HG03442 (cell line): ENCODE results near the gene AKR1B1.
A peak's percentile ranks its signal among the peaks of the same experiment; 100 is the strongest.

Experiments
- ATAC-seq: cut with Tn5 transposase; IDR thresholded peaks from one replicate; pipeline ENCODE4 v1.9.1; 2021; ENCODE audit warnings: mild to moderate bottlenecking, moderate library complexity; ENCODE audit not compliant: unreplicated experiment

The AKR1B1 gene

DNA sequence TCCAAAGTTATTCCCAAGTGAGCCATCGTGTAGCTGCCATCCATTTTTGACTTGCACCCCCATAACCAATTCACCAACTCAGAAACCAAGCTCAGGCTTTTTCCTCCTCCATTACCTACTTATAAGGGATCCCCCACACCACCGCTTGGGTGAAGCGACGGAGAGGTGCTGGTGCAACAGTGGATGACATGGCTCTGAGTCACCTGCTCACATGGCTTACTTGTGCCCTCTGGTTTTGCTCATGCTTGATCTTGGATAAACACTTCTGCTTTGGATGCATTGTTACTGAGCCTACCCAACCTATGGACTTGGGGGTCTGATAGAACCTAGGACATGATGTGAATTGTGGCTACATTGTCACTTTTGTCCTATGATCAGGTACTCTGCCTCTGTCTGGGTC, 12.0 kb upstream of the AKR1B1 start:
- ATAC-seq: no peak

DNA sequence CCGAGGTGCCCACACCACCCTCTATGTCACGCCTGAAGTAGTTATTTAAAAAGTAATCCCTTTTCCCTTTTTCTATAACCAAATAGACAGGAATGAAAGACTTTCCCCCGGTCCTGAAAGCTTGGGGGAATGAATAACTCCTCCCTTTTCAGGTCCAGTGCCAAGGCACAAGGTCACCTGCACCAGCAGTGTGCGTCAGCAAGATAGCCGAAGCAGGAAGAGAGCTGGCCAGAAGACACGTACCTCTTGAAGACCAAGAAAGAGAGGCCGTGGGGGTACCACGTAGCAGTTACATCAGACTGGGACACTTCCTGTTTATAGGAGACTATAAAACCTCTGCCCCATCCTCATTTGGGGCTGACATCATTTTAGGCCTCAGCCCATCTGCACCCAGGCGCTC, 10.7 kb upstream of the AKR1B1 start:
- no peak for ATAC-seq

DNA sequence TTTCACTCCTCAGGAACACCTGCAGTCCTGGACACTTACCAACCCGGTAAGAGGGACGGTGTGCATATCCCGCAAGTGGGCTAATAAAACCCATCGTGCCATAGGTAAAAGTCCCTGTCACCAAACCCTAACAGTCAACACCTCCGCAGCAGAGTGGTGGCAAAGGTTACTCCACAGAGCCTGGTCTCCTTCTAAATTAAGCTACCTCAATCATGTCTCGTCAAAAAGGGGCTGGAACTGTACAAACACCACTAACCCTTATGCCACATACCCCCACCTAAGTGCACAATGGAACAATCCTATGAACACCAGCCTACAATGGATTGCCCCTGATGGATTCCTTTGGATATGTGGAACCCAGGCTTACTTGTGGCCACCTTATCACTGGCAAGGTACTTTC, 9.6 kb upstream of the AKR1B1 start:
- no peak for ATAC-seq

DNA sequence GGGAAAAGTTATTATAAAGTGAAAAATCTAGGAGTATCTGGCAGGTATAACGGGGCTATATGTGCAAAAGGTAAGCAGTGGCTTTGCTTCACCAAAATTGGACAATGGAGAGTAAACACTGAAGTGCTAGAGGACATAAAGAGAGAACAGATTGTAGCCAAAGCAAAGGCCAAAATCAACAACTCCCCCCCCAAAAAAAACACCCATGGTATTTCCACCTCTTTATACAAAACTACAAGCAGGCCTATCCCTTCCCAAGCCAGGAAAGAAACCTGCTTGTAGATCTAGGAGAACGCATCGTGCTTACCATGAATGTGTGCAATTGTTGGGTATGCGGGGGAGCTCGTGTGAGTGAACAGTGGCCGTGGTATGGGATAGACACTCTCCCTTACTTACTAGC, 9.2 kb upstream of the AKR1B1 start:
- no peak for ATAC-seq

DNA sequence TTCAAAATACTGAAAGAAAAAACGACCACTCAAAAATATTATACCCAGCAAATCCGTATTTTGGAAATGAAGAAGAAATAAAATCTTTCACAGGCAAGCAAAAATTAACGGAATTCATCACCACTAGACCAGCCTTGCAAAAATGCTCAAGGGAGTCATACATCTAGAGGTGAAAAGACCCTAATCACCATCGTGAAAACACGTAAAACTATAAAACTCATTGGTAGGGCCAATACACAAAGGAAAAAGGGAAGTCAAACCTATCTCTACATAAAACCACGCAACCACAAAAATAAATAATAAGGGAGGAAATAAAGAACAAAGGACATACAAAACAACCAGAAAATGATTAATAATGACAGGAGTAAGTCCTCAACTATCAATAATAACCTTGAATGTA, 6.6 kb upstream of the AKR1B1 start:
- no peak for ATAC-seq

DNA sequence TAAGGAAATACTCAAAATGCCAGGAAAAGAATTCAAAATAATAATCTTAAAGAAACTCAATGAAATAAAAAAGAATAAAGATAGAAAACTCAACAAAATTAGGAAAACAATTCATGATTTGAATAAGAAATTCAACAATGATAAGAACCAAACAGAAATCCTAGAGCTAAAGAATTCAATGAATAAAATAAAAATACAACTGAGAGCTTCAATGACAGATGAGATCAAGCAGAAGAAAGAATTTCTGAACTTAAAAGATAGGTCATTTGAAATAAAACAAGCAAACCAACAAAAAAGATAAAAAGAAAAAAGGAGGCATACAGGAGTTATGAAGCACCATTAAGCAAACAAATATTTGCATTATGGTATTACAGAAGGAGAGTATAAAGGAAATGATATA, 5.6 kb upstream of the AKR1B1 start:
- ATAC-seq: no peak

DNA sequence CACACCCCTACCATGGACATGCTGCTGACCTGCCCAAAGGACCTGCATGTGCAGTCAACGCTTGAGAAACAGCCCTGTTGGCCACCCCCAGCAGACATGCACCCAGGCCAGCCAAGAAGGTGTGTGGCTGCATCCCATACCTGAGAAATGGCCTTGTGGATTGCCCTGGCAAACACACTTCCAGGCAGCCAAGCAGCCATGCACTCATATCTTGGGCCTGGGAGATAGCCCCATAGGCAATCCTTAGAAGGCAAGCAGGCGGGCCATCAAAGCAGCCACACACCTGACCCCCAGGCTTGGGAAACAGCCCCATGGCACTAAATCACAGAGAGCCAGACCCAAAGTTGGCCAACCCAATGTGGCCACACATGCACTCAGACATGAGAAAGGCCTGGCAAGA, 4.9 kb upstream of the AKR1B1 start:
- ATAC-seq: no peak

DNA sequence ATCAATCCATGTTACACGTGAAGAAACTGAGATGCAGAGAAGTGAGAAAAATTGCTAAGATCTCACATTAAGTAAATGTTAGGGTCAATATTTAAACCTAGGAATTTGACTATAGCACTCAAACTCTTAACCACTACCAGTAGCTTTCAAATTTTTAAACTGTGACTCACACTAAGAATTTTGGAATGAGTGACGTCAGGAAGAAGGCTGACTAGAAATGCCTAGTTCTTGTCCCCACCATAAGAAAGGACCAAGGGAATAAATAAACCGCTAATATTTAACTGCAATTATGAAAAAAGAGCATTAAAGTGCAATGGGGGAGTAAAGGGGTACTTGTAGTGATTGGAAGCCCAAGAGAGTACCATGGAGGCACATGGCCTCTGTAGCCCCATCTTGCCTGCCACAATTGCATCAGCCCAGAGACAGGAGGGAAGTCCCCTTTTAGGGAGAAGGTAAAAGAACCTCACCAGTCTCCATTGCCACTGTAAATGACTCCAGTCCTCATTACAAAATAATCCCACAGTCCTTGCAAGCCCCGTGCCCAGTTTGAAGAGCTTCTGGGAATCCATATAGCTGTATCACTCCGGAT, 3.5 kb upstream of the AKR1B1 start:
- ATAC-seq: no peak

DNA sequence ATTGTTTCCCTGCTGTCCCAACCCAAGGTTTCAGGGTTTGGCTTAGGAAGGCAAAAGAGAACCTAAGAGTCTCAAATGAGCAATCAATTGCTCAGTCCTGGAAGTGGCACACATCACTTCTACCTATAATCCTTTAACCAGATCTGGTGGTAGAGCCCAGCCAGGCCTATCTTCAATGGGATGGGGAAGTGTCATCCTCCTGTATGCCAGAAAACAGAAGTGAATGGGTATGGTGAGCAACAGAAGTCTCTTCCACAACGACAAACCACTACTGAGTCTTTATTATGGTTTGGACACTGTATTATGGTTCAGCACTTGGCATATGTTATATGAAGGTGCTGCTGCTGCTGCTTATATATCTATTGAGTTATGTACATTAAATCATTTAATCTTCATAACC, 3.0 kb upstream of the AKR1B1 start:
- ATAC-seq: no peak

DNA sequence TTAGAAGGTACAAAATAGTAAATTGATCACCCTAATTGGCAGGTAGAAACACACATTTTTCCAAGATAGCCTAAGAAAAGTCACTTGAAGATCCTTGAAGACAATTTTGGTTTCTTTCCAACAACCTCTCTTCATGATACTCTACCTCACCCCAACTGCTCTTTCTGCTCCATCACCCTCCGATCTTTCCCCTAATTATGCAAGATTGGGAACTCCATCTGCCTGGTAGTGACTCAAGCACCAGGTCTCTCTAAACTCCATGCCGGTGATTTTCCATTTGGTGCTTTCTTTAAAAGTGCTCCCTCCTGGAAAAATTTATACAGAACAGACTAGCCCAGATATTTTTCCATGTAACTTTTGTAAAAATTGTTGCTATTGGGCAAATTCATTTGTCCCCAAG, 1.1 kb upstream of the AKR1B1 start:
- no peak for ATAC-seq

DNA sequence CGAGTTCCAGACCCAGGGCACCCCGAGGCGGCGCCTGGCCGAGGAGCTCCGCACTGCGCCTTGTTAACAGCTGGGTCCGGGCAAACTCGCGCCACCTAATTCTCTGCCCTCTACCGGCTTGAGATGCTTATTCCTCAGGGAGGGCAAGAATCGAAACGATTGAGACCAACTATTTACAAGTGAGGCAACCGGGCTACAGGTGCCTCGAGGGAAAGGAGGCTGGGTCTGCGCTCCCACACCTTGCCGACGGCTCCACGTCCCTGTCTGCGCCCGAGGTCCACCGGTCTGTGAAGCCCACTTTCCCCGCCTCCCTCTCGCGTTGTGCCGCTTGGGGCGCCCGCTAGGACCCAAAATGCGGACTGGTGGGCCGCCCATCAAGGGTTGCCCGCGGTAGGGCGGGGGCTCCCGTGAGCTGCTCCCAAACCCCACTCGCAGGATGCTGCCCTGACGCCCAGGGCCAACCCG, 527 bp downstream of the AKR1B1 start:
- ATAC-seq: peak; percentile 39

DNA sequence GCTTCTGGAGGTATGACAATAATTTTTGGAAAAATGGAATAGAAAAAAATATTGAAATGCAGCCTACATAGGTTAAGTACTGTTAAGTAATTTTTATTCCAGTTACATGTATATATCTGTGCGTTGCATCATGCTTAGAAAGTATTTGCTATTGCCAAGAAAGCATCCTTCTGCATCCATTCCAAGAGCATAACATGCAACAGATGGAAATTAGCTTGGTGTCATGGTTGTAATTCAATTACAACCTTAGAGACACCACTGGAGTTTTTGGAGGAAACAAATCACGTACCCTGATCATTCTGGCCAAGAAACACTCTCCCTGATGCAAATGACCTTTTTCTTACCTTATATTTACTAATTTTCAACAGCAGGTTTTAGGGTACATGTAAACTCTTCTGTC, 1.7 kb downstream of the AKR1B1 start:
- no peak for ATAC-seq

DNA sequence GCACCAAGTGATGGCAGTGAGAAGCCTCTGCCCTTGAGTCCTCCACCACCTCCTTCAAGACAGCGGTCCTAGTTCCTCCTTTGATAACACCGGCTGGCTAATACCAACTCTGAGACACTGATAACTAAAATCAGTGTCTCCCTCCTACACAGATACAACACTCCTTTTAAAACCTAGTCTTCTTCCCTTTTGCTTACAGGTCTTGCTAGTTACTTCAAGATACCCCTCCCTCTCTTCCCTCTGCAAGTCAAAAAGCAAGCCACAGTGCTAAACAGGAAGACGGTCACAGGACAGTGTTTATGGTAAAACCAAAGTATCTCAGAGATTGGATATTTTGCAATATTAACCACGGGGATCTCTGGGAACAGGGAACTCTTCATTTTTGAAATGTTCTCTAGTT, 4.6 kb downstream of the AKR1B1 start:
- ATAC-seq: no peak

DNA sequence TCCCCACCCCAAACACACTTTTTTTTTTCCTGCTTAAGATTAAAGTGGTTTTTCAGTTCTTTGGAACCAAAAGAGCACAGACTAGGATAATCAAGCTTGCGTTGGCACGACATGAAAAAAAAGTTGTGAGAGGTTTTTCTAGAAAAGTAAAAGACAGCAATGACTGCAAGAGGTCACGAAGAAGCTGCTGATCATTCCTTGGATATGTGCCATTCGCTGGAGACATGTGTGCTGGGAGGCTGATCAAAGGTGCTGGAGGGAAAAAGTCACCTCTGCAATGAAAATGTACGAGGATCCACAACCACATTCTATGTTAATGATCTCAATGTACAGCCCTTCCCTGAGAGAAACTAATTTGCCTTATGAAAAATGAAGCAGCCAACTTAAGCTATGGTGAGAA, 5.4 kb downstream of the AKR1B1 start:
- ATAC-seq: no peak

DNA sequence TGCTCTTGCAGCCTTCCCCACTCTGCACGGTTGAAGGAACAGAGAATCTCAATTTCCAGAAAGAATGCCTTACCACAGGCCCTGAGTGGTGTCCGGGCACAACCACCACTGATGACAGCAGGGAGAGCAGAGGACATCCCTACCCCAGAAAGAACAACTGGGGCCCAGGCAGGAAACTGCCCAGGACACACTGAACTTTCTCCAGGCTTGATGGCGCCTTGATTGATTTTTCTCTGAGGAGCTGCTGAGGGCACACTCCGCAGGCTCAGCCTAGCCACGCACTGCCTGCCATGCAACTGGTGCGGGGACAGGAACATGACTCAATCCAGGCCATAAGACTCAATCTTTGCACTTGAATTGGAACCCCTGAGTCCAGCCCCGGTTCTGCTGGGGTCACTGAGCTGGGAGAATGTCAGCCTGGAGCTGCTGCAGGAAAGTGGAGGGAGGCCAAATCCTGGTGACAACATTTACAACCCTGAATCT, 5.9 kb downstream of the AKR1B1 start:
- ATAC-seq: no peak

DNA sequence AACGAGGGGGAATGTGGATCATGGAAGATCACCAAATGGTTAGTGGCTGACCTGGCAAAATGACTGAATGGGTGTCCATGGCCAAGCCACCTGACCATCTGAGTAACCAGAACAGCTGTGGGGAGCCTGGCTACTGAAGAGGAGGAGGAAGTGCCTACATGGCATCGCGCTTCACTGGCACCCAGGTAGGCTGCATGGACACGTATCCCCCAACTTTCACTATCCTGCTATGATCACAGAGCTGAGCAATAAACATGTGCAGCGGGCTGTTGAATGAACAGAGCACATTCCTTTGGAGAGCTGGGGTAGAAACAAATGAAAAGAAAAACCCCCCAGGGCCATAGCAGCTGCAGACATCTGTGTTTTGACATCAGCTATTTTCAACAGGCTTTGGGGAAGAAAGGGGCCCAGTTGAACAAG, 6.5 kb downstream of the AKR1B1 start:
- ATAC-seq: no peak

DNA sequence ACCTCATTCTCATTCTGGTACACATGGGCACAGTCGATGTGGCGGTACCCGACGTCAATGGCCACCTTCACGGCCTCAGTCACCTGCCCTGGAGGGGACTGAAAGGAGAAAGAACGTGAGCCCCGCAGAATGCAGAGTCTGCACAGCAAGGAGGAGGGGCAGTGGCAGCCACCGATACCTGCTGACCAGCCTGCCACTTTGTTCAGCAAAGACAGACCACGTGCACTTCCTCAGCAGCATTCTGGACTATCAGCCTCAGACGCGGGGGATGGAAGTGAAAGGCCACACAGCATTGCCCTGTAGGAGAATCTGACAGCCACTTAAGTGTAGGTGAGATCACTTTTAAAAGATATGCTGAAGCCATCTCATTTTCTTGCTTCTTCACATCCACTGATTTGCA, 7.2 kb downstream of the AKR1B1 start:
- ATAC-seq: no peak

DNA sequence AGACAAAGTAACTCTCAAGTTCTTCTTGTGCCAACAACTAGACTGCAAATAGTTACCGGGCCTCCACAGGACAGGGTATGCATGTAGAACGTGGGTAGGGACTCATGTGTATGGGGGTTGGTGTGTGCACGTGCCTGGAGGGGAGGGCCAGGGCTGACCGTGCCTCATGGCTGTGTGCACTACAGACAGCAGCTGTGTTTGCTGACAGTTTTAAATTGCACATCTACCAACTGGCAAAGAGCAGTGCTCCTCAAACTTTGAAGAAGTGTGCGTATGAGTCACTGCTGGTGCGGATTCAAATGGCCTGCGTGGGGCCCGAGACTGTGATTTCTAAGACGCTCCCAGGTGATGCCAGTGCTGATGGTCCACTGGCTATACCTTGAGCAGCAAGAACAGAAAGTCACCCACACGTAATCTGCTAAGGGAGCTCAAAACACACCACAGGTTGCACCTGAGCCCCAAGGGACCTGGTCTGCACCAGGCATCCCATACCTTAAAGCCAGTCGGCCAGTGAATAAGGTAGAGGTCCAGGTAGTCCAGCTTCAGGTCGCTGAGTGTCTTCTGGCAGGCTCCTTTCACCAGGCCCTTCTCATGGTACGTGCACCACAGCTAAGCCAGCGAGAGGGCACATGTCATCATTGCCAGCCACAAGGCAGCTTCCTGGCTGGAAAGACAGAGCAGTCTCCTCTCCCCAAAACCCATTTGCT, 8.5 kb downstream of the AKR1B1 start:
- ATAC-seq: no peak

DNA sequence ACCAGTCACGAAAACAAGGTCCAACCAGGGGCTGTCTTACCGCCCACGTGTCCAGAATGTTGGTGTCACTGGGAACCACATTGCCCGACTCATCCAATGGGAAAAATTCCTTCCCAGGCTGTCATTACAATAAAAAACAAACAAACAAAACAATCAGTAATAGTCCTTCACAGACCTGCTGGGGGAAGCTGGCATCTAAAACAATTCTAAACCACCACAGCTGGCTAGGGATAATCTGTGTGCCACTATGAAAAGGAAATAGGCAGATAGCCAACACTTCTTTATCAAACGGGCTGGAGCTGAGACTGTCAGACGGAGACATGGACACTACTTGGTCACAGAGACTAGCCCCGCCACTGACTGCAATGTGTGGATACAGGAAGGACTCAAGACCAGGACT, 9.2 kb downstream of the AKR1B1 start:
- ATAC-seq: no peak

DNA sequence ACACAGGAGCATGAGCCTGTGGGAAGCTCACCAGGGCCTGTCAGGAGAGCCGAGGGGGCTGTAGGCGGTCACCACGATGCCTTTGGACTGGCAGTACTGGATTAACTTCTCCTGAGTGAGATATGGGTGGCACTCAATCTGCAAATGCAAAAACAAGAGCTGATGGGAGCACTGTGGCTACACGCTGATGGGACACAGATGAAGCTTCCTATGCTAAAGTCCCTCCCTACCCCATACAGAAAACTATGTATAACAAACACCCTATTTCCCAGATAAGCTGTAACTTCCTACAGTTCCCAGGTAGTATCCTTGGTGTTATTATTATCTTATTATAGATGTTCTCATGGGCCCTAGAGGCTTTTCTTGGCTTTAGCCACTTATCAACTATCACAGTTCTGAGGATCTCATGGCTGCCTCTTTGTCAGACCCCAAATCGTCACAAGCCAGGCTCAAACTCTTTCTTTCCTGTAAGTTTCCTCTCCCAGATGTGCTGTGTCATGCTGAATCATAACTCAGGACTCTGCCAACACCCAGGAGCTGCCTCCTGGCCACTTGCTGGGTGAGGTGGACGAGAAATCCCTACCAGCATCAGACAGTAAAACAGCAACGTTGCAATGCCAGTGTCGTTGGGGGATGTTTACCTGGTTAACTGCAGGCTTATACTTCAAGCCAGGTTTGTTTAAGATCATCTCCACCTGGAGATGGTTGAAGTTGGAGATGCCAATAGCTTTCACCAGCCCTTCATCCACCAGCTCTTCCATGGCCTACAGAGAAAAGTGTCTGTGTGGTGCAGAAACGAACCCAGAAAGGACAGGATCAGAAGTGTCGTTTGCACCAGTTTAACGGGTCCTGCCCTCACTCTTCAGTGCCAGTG, 10.3 kb downstream of the AKR1B1 start:
- no peak for ATAC-seq

DNA sequence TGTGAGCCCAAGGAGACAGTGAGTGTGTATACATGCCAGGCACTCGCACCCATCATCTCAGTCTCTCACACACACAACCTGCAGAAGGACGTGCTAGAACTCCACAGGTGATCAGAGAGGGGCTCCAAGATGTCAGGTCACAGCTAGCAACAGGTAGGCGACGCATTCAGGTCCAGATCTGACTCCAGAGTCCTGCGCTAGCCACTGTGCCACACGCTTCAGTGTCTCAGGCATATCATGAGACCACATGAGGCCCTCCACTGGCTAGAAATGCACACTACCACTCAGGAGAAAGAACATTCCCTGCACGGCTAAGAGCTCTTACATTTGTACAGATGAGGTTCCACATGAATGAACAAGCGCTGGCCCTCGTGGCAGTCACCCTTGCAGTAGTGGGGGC, 11.5 kb downstream of the AKR1B1 start:
- no peak for ATAC-seq

DNA sequence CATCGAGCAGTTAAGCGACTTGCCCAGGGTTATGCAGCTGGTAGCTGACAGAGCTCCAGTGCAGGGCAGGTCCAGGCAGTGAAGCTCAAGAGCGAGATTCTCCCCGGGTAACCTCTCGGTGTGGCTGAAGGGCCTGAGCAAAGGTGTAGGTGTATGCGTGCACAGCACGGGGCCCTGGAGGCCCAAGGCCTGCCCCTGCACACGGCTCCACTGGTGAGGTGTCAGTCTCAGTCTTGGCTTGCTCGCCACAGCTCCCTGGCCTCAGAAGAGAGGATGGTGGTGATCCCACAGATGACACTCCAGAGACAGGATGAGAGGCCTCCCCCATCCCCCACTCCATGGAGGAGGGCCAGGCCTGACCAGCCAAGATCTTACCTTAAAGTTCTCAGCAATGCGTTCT, 12.0 kb downstream of the AKR1B1 start:
- no peak for ATAC-seq
